Measurements from ENCODE around the gene CDADC1.

DNA sequence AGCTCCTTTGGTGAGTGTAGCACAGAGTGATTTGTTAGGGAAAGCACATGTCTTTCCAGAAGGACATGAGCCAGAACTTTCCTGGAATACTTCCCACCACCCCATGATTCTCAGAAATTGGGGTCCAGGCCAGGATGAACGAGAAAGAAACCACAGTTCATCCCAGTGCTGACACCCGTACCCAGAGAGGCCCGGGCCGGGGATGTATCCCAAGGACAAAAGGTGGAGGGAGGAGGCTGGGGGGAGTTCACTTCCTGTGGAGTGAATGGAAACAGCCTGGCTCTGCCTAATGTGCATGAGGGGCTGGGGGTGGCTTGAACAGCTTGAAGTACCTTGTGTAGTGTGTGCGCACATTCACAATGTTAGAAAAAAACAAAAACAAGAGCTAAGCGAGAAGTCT lies 47.5 kb downstream of the CDADC1 start:
- TF ChIP-seq, protein P1, sequence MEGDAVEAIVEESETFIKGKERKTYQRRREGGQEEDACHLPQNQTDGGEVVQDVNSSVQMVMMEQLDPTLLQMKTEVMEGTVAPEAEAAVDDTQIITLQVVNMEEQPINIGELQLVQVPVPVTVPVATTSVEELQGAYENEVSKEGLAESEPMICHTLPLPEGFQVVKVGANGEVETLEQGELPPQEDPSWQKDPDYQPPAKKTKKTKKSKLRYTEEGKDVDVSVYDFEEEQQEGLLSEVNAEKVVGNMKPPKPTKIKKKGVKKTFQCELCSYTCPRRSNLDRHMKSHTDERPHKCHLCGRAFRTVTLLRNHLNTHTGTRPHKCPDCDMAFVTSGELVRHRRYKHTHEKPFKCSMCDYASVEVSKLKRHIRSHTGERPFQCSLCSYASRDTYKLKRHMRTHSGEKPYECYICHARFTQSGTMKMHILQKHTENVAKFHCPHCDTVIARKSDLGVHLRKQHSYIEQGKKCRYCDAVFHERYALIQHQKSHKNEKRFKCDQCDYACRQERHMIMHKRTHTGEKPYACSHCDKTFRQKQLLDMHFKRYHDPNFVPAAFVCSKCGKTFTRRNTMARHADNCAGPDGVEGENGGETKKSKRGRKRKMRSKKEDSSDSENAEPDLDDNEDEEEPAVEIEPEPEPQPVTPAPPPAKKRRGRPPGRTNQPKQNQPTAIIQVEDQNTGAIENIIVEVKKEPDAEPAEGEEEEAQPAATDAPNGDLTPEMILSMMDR (IDR thresholded peaks at IDR 0.05) = no peak
- TF ChIP-seq POLR2A (IDR thresholded peaks at IDR 0.05) = no peak

Data from esophagus squamous epithelium (tissue), 4 donors.